ENCODE measurements around the gene NBPF1. TPM values are rescaled to one million over a fixed set of nuclear protein-coding genes. Genes with fewer than 3 reads are reported as not detected.
"Not testable (repeated sequence)": the region's sequence is repeated elsewhere in the genome, so short reads cannot be mapped to it uniquely, and the experiment has no call there.

Gene NBPF1
- total and polyA plus RNA-seq, 2 donors: 22.9 to 137 TPM

GRCh38 chr1:16520435-16521287 lies 92.7 kb downstream of the NBPF1 start:
- not testable (repeated sequence) for H3K4me3 ChIP-seq (ENCODE audit: low read depth, low read length); H3K27ac ChIP-seq (ENCODE audit: low read depth); H3K36me3 ChIP-seq (ENCODE audit: insufficient read depth); H3K4me1 ChIP-seq (ENCODE audit: insufficient read depth); DNase-seq (ENCODE audit: extremely low spot score)
- WGBS: 27% methylated on average over 48 of the region's 48 CpGs

GRCh38 chr1:16519255-16519951 lies 94.0 kb downstream of the NBPF1 start:
- not testable (repeated sequence) for H3K4me3 ChIP-seq (ENCODE audit: low read depth, low read length); H3K27ac ChIP-seq (ENCODE audit: low read depth); DNase-seq (ENCODE audit: extremely low spot score); H3K4me1 ChIP-seq (ENCODE audit: insufficient read depth); H3K36me3 ChIP-seq (ENCODE audit: insufficient read depth)
- WGBS: 41% methylated on average over 5 of the region's 6 CpGs

- not testable (repeated sequence) for H3K27ac ChIP-seq (ENCODE audit: low read depth); H3K4me1 ChIP-seq (ENCODE audit: insufficient read depth); DNase-seq (ENCODE audit: extremely low spot score); H3K4me3 ChIP-seq (ENCODE audit: low read depth, low read length); H3K36me3 ChIP-seq (ENCODE audit: insufficient read depth)
- WGBS: 42% methylated on average over 3 of the region's 3 CpGs
Observed at GRCh38 chr1:16518913-16519254, 94.5 kb downstream of the NBPF1 start.

- not testable (repeated sequence) for H3K27ac ChIP-seq (ENCODE audit: low read depth); DNase-seq (ENCODE audit: extremely low spot score); H3K4me1 ChIP-seq (ENCODE audit: insufficient read depth); H3K4me3 ChIP-seq (ENCODE audit: low read depth, low read length); H3K36me3 ChIP-seq (ENCODE audit: insufficient read depth)
- 73% methylated on average over 5 of the region's 5 CpGs for WGBS
Observed at GRCh38 chr1:16516694-16517410, 96.5 kb downstream of the NBPF1 start.

GRCh38 chr1:16514107-16515055 lies 99.0 kb downstream of the NBPF1 start, which contains the start of gene RNU1-1:
TSS of gene RNU1-1 (minus strand) at chr1:16514285.
- not testable (repeated sequence) for H3K4me1 ChIP-seq (ENCODE audit: insufficient read depth); H3K4me3 ChIP-seq (ENCODE audit: low read depth, low read length); H3K36me3 ChIP-seq (ENCODE audit: insufficient read depth)
- H3K27ac ChIP-seq (ENCODE audit: low read depth): peak within 1 kb of the TSS; percentile 73
- 2% methylated on average over 37 of the region's 40 CpGs for WGBS
- peak; percentile 73 for DNase-seq (ENCODE audit: extremely low spot score)

GRCh38 chr1:16513412-16514106 lies 99.8 kb downstream of the NBPF1 start:
- not testable (repeated sequence) for H3K4me1 ChIP-seq (ENCODE audit: insufficient read depth); H3K36me3 ChIP-seq (ENCODE audit: insufficient read depth); H3K4me3 ChIP-seq (ENCODE audit: low read depth, low read length)
- DNase-seq (ENCODE audit: extremely low spot score): peak; percentile 84
- peak overlapping the region; percentile 67 for H3K27ac ChIP-seq (ENCODE audit: low read depth)
- 9% methylated on average over 25 of the region's 26 CpGs for WGBS

GRCh38 chr1:16512624-16513411 lies 100.5 kb downstream of the NBPF1 start:
- H3K4me3 ChIP-seq (ENCODE audit: low read depth, low read length); DNase-seq (ENCODE audit: extremely low spot score); H3K4me1 ChIP-seq (ENCODE audit: insufficient read depth); H3K27ac ChIP-seq (ENCODE audit: low read depth); H3K36me3 ChIP-seq (ENCODE audit: insufficient read depth): not testable (repeated sequence)
- 71% methylated on average over 13 of the region's 15 CpGs for WGBS

Small RNA genes within 50 kb of the gene (small RNA-seq; reads per million reads assigned to genes)
- not detected for gene RNU1-1
- not detected for gene RNU1-6P

Other genes starting within 250 kb of the NBPF1 start
- gene SZRD1, start 246.3 kb downstream of the NBPF1 start, total RNA-seq: 17.8 TPM
- gene SZRD1, start 246.3 kb downstream of the NBPF1 start, polyA plus RNA-seq: 115 TPM
- not detected for gene SPATA21, start 176.1 kb downstream of the NBPF1 start, total RNA-seq
- 0.29 TPM for gene SPATA21, start 176.1 kb downstream of the NBPF1 start, polyA plus RNA-seq
- gene NECAP2, start 172.8 kb downstream of the NBPF1 start, total RNA-seq: 46.0 TPM
- gene NECAP2, start 172.8 kb downstream of the NBPF1 start, polyA plus RNA-seq: 36.6 TPM
- under 0.01 TPM for gene RNU1-1, start 99.3 kb downstream of the NBPF1 start, total RNA-seq
- gene RNU1-1, start 99.3 kb downstream of the NBPF1 start, polyA plus RNA-seq: not detected
- under 0.01 TPM for gene RNU1-3, start 53.4 kb upstream of the NBPF1 start, total RNA-seq
- gene RNU1-3, start 53.4 kb upstream of the NBPF1 start, polyA plus RNA-seq: not detected
- gene RNU1-4, start 127.0 kb upstream of the NBPF1 start, total RNA-seq: under 0.01 TPM
- gene RNU1-4, start 127.0 kb upstream of the NBPF1 start, polyA plus RNA-seq: not detected

All from urinary bladder (tissue), 4 donors.